Kidney (tissue), 14 donors: Measurements from ENCODE around the gene TRPC4AP. TPM values are rescaled to one million over a fixed set of nuclear protein-coding genes. Genes with fewer than 3 reads are reported as not detected.
"Not testable (repeated sequence)": the region's sequence is repeated elsewhere in the genome, so short reads cannot be mapped to it uniquely, and the experiment has no call there.

Experiments used
- DNase-seq, 5 donors: peaks; one replicate each; pipeline ENCODE4 v3.0.0-alpha.2; 2013 to 2020
- FAIRE-seq: peaks from 2 replicates; lab custom pipeline; 2012; peaks lifted over from hg19 to GRCh38; lab: Jason Lieb, UNC
- H3K27ac ChIP-seq, 2 donors: one replicate each; pipeline ENCODE4 v1.7.0; 2013; ENCODE audit warnings: low read depth in 2 of 2, low read length in 2 of 2, inconsistent platforms in 1 of 2
- H3K27me3 ChIP-seq: one replicate; pipeline ENCODE4 v1.7.1; 2013; ENCODE audit warnings: low read length, inconsistent platforms; ENCODE audit not compliant: control insufficient read depth, insufficient read depth
- H3K36me3 ChIP-seq, 3 donors: one replicate each; pipeline versions ENCODE4 v1.7.0 to v1.7.1; 2013; ENCODE audit warnings: low read length in 3 of 3, control low read depth in 1 of 3, inconsistent platforms in 1 of 3; ENCODE audit not compliant: insufficient read depth in 3 of 3, control insufficient read depth in 2 of 3
- H3K4me1 ChIP-seq, 3 donors: one replicate each; pipeline versions ENCODE4 v1.7.0 to v1.7.1; 2013; ENCODE audit warnings: low read length in 3 of 3, inconsistent platforms in 1 of 3, low read depth in 1 of 3; ENCODE audit not compliant: control insufficient read depth in 2 of 3, insufficient read depth in 2 of 3
- H3K4me3 ChIP-seq, 3 donors: one replicate each; pipeline versions ENCODE4 v1.7.0 to v1.8.1; 2013; ENCODE audit warnings: low read length in 3 of 3, control low read depth in 1 of 3, inconsistent platforms in 1 of 3
- H3K9ac ChIP-seq, 3 donors: one replicate each; pipeline versions ENCODE4 v1.7.0 to v1.7.1; 2013; ENCODE audit warnings: low read length in 3 of 3, control low read depth in 1 of 3, inconsistent platforms in 1 of 3
- H3K9me3 ChIP-seq, 3 donors: one replicate each; pipeline versions ENCODE4 v1.7.0 to v1.7.1; 2013; ENCODE audit warnings: low read length in 3 of 3, control low read depth in 1 of 3, inconsistent platforms in 1 of 3; ENCODE audit not compliant: control insufficient read depth in 2 of 3, insufficient read depth in 1 of 3
- intact Hi-C: fragments of 100-400 bp; cut with DNase I; formaldehyde crosslinking; loops from one replicate; pipeline ENCODE4 v1.11.1; 2022
- polyA plus RNA-seq: library from polyadenylated mRNA; stranded (reverse); fragments of 350-450 nt; fragmentation: Illumina TruSeq; extraction: RNeasy Lipid Tissue Mini Kit (QIAGEN cat#74804); gene quantifications from one replicate; pipeline ENCODE4 v1.2.3, GENCODE V29; 2014; ENCODE audit warnings: low read depth, low replicate concordance; ENCODE audit not compliant: insufficient read depth
- total RNA-seq: library from RNA; stranded (reverse); fragmentation: NEBNext Ultra II Directional; extraction: Animal tissue kit (Norgen Biotek cat#: 25700); gene quantifications from one replicate; pipeline ENCODE4 v1.2.1, GENCODE V29; 2021
- TF ChIP-seq, protein P1 (sequence below): IDR thresholded peaks from 3 replicates; pipeline ENCODE4 v1.5.1; 2012; ENCODE audit warnings: mild to moderate bottlenecking, moderate library complexity, borderline replicate concordance; ENCODE audit not compliant: insufficient read depth; ENCODE audit errors: extremely low read depth
- donor health status: control.
- donor health status: control.
- donor health status: control.
- donor health status: control.
- donor health status: control.
- donor health status: DM: yes; HTN: yes; CAD: no.
- donor health status: Normal renal cell carcinoma (clear cell type).

TRPC4AP gene
- total and polyA plus RNA-seq, 2 donors from 2014 or later = 36.5 to 51.2 TPM

DNA sequence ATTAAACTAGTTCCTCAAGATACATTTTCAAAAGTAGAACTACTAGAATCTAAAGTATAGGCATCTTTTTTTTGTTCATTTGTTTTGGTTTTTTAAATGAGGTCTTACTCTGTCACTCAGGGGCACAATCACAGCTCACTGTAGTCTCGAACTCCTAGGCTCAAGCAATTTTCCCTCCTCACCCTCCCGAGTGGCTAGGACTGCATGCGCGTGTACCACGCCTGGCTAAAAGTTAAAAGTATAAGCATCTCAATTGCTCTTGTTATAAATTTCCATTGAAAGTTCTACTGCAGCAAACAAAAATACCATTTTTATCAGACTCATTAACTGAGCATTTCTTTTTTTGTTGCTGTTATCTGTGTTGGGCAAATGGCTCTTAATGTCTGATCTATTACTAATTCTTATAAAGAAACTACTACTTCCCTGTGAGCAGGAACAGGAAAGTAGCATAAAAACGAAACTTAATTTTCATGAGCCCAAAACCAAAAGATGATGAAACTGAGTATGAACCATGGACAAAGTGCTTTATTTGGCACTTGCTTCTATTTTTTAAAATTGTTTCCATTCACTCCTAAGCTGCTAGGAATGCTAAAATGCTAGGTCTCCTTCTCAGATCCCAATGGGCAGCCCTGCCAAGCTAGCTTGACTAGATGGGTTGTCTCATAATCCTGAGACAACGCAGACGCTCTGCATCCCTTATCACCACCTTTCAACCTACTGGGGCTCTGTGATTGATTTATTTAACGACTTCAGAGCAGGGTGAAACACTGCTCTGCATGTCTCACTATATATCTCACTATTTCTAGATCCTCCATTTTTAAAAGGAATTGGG, 36.9 kb downstream of the TRPC4AP start:
- H3K4me1 ChIP-seq = no peaks in the 10 kb centered on the region
- DNase-seq = no peak
- H3K9me3 ChIP-seq = no peaks in the 10 kb centered on the region
- intact Hi-C loops = no loop called here
- H3K9ac ChIP-seq = no peak overlapping the region
- no peak overlapping the region for H3K27ac ChIP-seq
- no peaks in the 10 kb centered on the region for H3K27me3 ChIP-seq
- H3K36me3 ChIP-seq = peaks cover 0 to 7% (median 4%) of the 10 kb centered on the region in 3 donors
- H3K4me3 ChIP-seq = no peak overlapping the region
- TF ChIP-seq, protein P1, sequence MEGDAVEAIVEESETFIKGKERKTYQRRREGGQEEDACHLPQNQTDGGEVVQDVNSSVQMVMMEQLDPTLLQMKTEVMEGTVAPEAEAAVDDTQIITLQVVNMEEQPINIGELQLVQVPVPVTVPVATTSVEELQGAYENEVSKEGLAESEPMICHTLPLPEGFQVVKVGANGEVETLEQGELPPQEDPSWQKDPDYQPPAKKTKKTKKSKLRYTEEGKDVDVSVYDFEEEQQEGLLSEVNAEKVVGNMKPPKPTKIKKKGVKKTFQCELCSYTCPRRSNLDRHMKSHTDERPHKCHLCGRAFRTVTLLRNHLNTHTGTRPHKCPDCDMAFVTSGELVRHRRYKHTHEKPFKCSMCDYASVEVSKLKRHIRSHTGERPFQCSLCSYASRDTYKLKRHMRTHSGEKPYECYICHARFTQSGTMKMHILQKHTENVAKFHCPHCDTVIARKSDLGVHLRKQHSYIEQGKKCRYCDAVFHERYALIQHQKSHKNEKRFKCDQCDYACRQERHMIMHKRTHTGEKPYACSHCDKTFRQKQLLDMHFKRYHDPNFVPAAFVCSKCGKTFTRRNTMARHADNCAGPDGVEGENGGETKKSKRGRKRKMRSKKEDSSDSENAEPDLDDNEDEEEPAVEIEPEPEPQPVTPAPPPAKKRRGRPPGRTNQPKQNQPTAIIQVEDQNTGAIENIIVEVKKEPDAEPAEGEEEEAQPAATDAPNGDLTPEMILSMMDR = no peak
- FAIRE-seq = no peak

DNA sequence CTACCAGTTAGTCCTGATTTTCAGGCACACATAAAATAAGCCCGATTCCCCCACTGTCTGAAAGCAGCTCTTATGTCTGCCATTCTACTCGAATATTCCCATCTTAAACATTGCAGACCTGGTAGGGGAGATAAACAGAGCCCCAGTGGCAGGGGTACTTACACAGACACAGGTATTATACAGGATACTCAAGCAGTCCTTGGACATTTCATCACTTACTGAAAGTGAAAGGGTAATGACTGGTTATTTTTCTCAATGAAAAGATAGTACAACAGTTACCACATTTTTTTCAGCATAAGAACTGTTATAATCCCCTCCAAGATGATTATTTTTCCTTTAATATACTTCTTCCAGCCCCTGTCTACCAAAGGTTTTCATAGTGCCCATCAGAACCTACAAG, 37.8 kb downstream of the TRPC4AP start:
- TF ChIP-seq, protein P1 = no peak
- H3K27me3 ChIP-seq = no peaks in the 10 kb centered on the region
- no peaks in the 10 kb centered on the region for H3K4me1 ChIP-seq
- H3K9ac ChIP-seq = no peak overlapping the region
- H3K27ac ChIP-seq = no peak overlapping the region
- no peak overlapping the region for H3K4me3 ChIP-seq
- intact Hi-C loops = no loop called here
- peaks cover 0 to 10% (median 5%) of the 10 kb centered on the region in 3 donors for H3K36me3 ChIP-seq
- H3K9me3 ChIP-seq = no peaks in the 10 kb centered on the region
- FAIRE-seq = no peak
- DNase-seq = no peak

DNA sequence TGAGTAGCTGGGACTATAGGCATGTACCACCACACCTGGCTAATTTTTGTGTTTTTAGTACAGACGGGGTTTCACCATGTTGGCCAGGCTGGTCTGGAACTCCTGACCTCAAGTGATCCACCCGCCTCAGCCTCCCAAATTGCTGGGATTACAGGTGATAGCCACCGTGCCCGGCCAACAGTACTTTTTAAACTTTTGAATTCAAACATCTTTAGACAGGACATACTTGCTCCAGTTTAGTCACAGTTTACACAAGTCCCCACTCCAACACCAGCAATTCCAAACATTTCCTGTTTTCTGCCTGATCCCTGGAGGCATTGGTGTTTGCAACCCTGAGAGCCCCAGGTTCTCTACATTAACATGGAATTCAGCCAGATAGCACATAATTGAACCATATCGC, 40.0 kb downstream of the TRPC4AP start:
- H3K27me3 ChIP-seq, H3K27ac ChIP-seq, H3K4me3 ChIP-seq, H3K4me1 ChIP-seq, FAIRE-seq, H3K9ac ChIP-seq, DNase-seq, intact Hi-C loops, H3K9me3 ChIP-seq: not testable (repeated sequence)
- peaks cover 4 to 26% (median 21%) of the 10 kb centered on the region in 3 donors for H3K36me3 ChIP-seq

DNA sequence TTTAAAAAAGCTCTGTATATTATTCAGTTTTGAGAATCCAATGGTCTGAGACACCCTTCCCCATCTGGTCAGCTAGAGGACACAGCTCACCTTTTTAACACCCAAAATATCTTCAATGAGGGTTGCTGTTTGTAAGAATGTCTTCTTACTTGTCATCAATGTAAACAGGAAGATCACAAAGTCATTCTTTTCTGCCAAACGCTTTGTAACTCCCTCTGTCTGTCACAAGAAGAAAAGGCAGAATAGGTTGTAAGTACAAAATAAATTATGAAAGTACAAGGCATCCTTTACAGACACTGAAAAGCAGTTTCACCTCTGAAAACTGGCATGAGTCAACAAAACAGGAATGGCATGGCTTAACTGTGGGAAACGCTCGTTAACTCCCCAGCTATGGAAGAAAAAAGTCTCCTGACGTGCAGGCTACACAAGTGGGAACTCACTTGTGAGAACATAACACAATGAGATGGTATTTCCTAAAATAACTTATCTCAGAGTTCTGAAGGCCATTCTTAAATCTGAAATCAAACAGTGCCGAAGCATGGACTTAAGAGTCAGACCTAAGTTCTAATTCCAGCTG, 42.7 kb downstream of the TRPC4AP start:
- FAIRE-seq (no peak), DNase-seq (no peak)
- H3K36me3 ChIP-seq = peaks cover 4 to 29% (median 25%) of the 10 kb centered on the region in 3 donors
- no peak overlapping the region for H3K9ac ChIP-seq
- no peaks in the 10 kb centered on the region for H3K9me3 ChIP-seq
- no peak overlapping the region for H3K4me3 ChIP-seq
- TF ChIP-seq, protein P1 = no peak
- no peaks in the 10 kb centered on the region for H3K27me3 ChIP-seq
- H3K4me1 ChIP-seq = no peaks in the 10 kb centered on the region
- H3K27ac ChIP-seq = no peak overlapping the region
- intact Hi-C loops = no loop called here
